ENCODE results near the gene KRTAP9-8. TPM values are rescaled to one million over a fixed set of nuclear protein-coding genes. Genes with fewer than 3 reads are reported as not detected.
"Not testable (repeated sequence)": the region's sequence is repeated elsewhere in the genome, so short reads cannot be mapped to it uniquely, and the experiment has no call there.

Gene KRTAP9-8
- total RNA-seq (2014; rRNA removed; shearing (Covaris generic)), result not detected in 2 replicates

GRCh38 chr17:41237949-41238437, at the start of gene KRTAP9-8:
KRTAP9-8 (plus strand) TSS chr17:41237999; CDS start chr17:41238052, 53 bp downstream.
- not testable (repeated sequence) for H3K27me3 ChIP-seq (ENCODE audit: control insufficient read depth, insufficient read depth, low read length); H3K36me3 ChIP-seq (replicated peaks; ENCODE audit: control insufficient read depth, insufficient read depth, low read length); H3K4me3 ChIP-seq (ENCODE audit: insufficient read depth, low read depth, low read length); DNase-seq

GRCh38 chr17:41189837-41190318, 47.9 kb upstream of the KRTAP9-8 start, which contains the start of gene KRTAP9-1:
KRTAP9-1 (plus strand) TSS chr17:41189887; CDS start chr17:41189887, 0 bp downstream.
- DNase-seq; H3K4me3 ChIP-seq (ENCODE audit: insufficient read depth, low read depth, low read length); H3K36me3 ChIP-seq (replicated peaks; ENCODE audit: control insufficient read depth, insufficient read depth, low read length); H3K27me3 ChIP-seq (ENCODE audit: control insufficient read depth, insufficient read depth, low read length): not testable (repeated sequence)

- DNase-seq, result no peak
- Histone ChIP-seq H3K36me3 (replicated peaks; ENCODE audit: control insufficient read depth, insufficient read depth, low read length) (no peaks in the 10 kb centered on the region), H3K4me3 (ENCODE audit: insufficient read depth, low read depth, low read length) (no peak overlapping the region), H3K27me3 (ENCODE audit: control insufficient read depth, insufficient read depth, low read length) (no peaks in the 10 kb centered on the region)
These were observed 47.5 kb upstream of the KRTAP9-8 start for GRCh38 chr17:41190328-41190727.

- no peak for DNase-seq
- Histone ChIP-seq H3K36me3 (replicated peaks; ENCODE audit: control insufficient read depth, insufficient read depth, low read length) (no peaks in the 10 kb centered on the region), H3K4me3 (ENCODE audit: insufficient read depth, low read depth, low read length) (no peak overlapping the region), H3K27me3 (ENCODE audit: control insufficient read depth, insufficient read depth, low read length) (no peaks in the 10 kb centered on the region)
These were observed 41.7 kb upstream of the KRTAP9-8 start for GRCh38 chr17:41196068-41196467.

- DNase-seq, result no peak
- H3K27me3 ChIP-seq (ENCODE audit: control insufficient read depth, insufficient read depth, low read length), result no peaks in the 10 kb centered on the region
- no peak overlapping the region for H3K4me3 ChIP-seq (ENCODE audit: insufficient read depth, low read depth, low read length)
- H3K36me3 ChIP-seq (replicated peaks; ENCODE audit: control insufficient read depth, insufficient read depth, low read length), result no peaks in the 10 kb centered on the region
These were observed 38.2 kb upstream of the KRTAP9-8 start for GRCh38 chr17:41199421-41200078.

- no peak for DNase-seq
- no peaks in the 10 kb centered on the region for H3K27me3 ChIP-seq (ENCODE audit: control insufficient read depth, insufficient read depth, low read length)
- H3K4me3 ChIP-seq (ENCODE audit: insufficient read depth, low read depth, low read length), result no peak overlapping the region
- H3K36me3 ChIP-seq (replicated peaks; ENCODE audit: control insufficient read depth, insufficient read depth, low read length), result no peaks in the 10 kb centered on the region
These were observed 25.8 kb upstream of the KRTAP9-8 start for GRCh38 chr17:41211845-41212466.

GRCh38 chr17:41212524-41213169, 25.2 kb upstream of the KRTAP9-8 start:
- no peak for DNase-seq
- no peak overlapping the region for H3K4me3 ChIP-seq (ENCODE audit: insufficient read depth, low read depth, low read length)
- no peaks in the 10 kb centered on the region for H3K27me3 ChIP-seq (ENCODE audit: control insufficient read depth, insufficient read depth, low read length)
- H3K36me3 ChIP-seq (replicated peaks; ENCODE audit: control insufficient read depth, insufficient read depth, low read length), result no peaks in the 10 kb centered on the region

- no peak for DNase-seq
- H3K27me3 ChIP-seq (ENCODE audit: control insufficient read depth, insufficient read depth, low read length), result no peaks in the 10 kb centered on the region
These were observed 22.1 kb upstream of the KRTAP9-8 start for GRCh38 chr17:41215681-41216080.

GRCh38 chr17:41223821-41224220, 14.0 kb upstream of the KRTAP9-8 start:
- no peak for DNase-seq
- no peaks in the 10 kb centered on the region for H3K36me3 ChIP-seq (replicated peaks; ENCODE audit: control insufficient read depth, insufficient read depth, low read length)
- H3K4me3 ChIP-seq (ENCODE audit: insufficient read depth, low read depth, low read length), result no peak overlapping the region
- H3K27me3 ChIP-seq (ENCODE audit: control insufficient read depth, insufficient read depth, low read length), result no peaks in the 10 kb centered on the region

More at GRCh38 chr17:41215681-41216080, 22.1 kb upstream of the KRTAP9-8 start:
- Histone ChIP-seq H3K36me3 (replicated peaks; ENCODE audit: control insufficient read depth, insufficient read depth, low read length) (no peaks in the 10 kb centered on the region), H3K4me3 (ENCODE audit: insufficient read depth, low read depth, low read length) (no peak overlapping the region)

- H3K4me3 ChIP-seq (ENCODE audit: insufficient read depth, low read depth, low read length), result no peak overlapping the region
- H3K27me3 ChIP-seq (ENCODE audit: control insufficient read depth, insufficient read depth, low read length), result no peaks in the 10 kb centered on the region
- no peak for DNase-seq
- H3K36me3 ChIP-seq (replicated peaks; ENCODE audit: control insufficient read depth, insufficient read depth, low read length), result no peaks in the 10 kb centered on the region
These were observed 11.7 kb upstream of the KRTAP9-8 start for GRCh38 chr17:41226051-41226450.

GRCh38 chr17:41226598-41227095, 11.2 kb upstream of the KRTAP9-8 start, which contains the start of gene KRTAP9-2:
KRTAP9-2 (plus strand) TSS chr17:41226648; CDS start chr17:41226655, 7 bp downstream.
- H3K4me3 ChIP-seq (ENCODE audit: insufficient read depth, low read depth, low read length); H3K27me3 ChIP-seq (ENCODE audit: control insufficient read depth, insufficient read depth, low read length); H3K36me3 ChIP-seq (replicated peaks; ENCODE audit: control insufficient read depth, insufficient read depth, low read length); DNase-seq: not testable (repeated sequence)

- DNase-seq, result no peak
- Histone ChIP-seq H3K27me3 (ENCODE audit: control insufficient read depth, insufficient read depth, low read length) (no peaks in the 10 kb centered on the region), H3K4me3 (ENCODE audit: insufficient read depth, low read depth, low read length) (no peak overlapping the region), H3K36me3 (replicated peaks; ENCODE audit: control insufficient read depth, insufficient read depth, low read length) (no peaks in the 10 kb centered on the region)
These were observed 7.7 kb upstream of the KRTAP9-8 start for GRCh38 chr17:41230094-41230493.

GRCh38 chr17:41231731-41232130, 6.1 kb upstream of the KRTAP9-8 start:
- Histone ChIP-seq H3K27me3 (ENCODE audit: control insufficient read depth, insufficient read depth, low read length) (no peaks in the 10 kb centered on the region), H3K36me3 (replicated peaks; ENCODE audit: control insufficient read depth, insufficient read depth, low read length) (no peaks in the 10 kb centered on the region), H3K4me3 (ENCODE audit: insufficient read depth, low read depth, low read length) (no peak overlapping the region)
- no peak for DNase-seq

GRCh38 chr17:41232399-41233105, 5.2 kb upstream of the KRTAP9-8 start, which contains the start of gene KRTAP9-3:
KRTAP9-3 (plus strand) TSS chr17:41232449; CDS start chr17:41232502, 53 bp downstream.
- not testable (repeated sequence) for H3K36me3 ChIP-seq (replicated peaks; ENCODE audit: control insufficient read depth, insufficient read depth, low read length); H3K27me3 ChIP-seq (ENCODE audit: control insufficient read depth, insufficient read depth, low read length); H3K4me3 ChIP-seq (ENCODE audit: insufficient read depth, low read depth, low read length); DNase-seq

Data from H7 (cell line).